H9 (cell line): ENCODE measurements around the gene SLC25A11. TPM values are rescaled to one million over a fixed set of nuclear protein-coding genes. Genes with fewer than 3 reads are reported as not detected.
A peak's percentile ranks its signal among the peaks of the same experiment; 100 is the strongest.

Source experiments
- DNase-seq: peaks from one replicate; pipeline ENCODE4 v3.0.0-alpha.2; 2017
- H2AFZ ChIP-seq: one replicate; pipeline ENCODE4 v1.6.1; 2013; ENCODE audit warnings: mild to moderate bottlenecking, low read length, control low read depth, moderate library complexity
- H2AK5ac ChIP-seq: 2 replicates; pipeline ENCODE4 v1.6.1; 2013; ENCODE audit warnings: low read length, control low read depth, mixed read lengths; ENCODE audit not compliant: insufficient read length
- H2BK120ac ChIP-seq: one replicate; pipeline ENCODE4 v1.6.1; 2013; ENCODE audit warnings: low read depth, mild to moderate bottlenecking, low read length, control low read depth, inconsistent platforms; ENCODE audit not compliant: poor library complexity, severe bottlenecking
- H2BK12ac ChIP-seq: 2 replicates; pipeline ENCODE4 v1.6.1; 2013; ENCODE audit warnings: low read length, control low read depth, mixed read lengths, low read depth; ENCODE audit not compliant: insufficient read length
- H2BK15ac ChIP-seq: 2 replicates; pipeline ENCODE4 v1.6.1; 2013; ENCODE audit warnings: low read depth, low read length, control low read depth
- H2BK20ac ChIP-seq: one replicate; pipeline ENCODE4 v1.6.1; 2013; ENCODE audit warnings: low read depth, mild to moderate bottlenecking, low read length, control low read depth, inconsistent platforms; ENCODE audit not compliant: poor library complexity, severe bottlenecking
- H2BK5ac ChIP-seq: 2 replicates; pipeline ENCODE4 v1.6.1; 2013; ENCODE audit warnings: low read length, control low read depth, mixed read lengths; ENCODE audit not compliant: insufficient read length
- H3K14ac ChIP-seq: 2 replicates; pipeline ENCODE4 v1.6.1; 2013; ENCODE audit warnings: low read length, control low read depth; ENCODE audit not compliant: insufficient read depth
- H3K18ac ChIP-seq: 2 replicates; pipeline ENCODE4 v1.6.1; 2013; ENCODE audit warnings: low read depth, mild to moderate bottlenecking, mixed read lengths, low read length, control low read depth; ENCODE audit not compliant: insufficient read length
- H3K23ac ChIP-seq: 2 replicates; pipeline ENCODE4 v1.6.1; 2013; ENCODE audit warnings: low read length, control low read depth, mixed read lengths, low read depth; ENCODE audit not compliant: insufficient read length
- H3K23me2 ChIP-seq: 2 replicates; pipeline ENCODE4 v1.6.1; 2013; ENCODE audit warnings: low read depth, mild to moderate bottlenecking, mixed read lengths, low read length, control low read depth; ENCODE audit not compliant: insufficient read length, poor library complexity, severe bottlenecking
- H3K27ac ChIP-seq: 2 replicates; pipeline ENCODE4 v1.5.1; 2013; ENCODE audit warnings: low read length, control low read depth, mixed read lengths, low read depth; ENCODE audit not compliant: insufficient read length
- H3K27me3 ChIP-seq: 2 replicates; pipeline ENCODE4 v1.6.1; 2013; ENCODE audit warnings: low read length, control low read depth, inconsistent platforms; ENCODE audit not compliant: insufficient read depth
- H3K4ac ChIP-seq: 2 replicates; pipeline ENCODE4 v1.6.1; 2013; ENCODE audit warnings: low read depth, mild to moderate bottlenecking, control low read depth, inconsistent platforms, low read length, moderate library complexity
- H3K4me1 ChIP-seq: 2 replicates; pipeline ENCODE4 v1.6.1; 2013; ENCODE audit warnings: low read length, control low read depth, inconsistent platforms; ENCODE audit not compliant: insufficient read depth
- H3K4me2 ChIP-seq: 2 replicates; pipeline ENCODE4 v1.6.1; 2013; ENCODE audit warnings: low read length, control low read depth, mixed read lengths; ENCODE audit not compliant: insufficient read length, insufficient read depth
- H3K56ac ChIP-seq: 2 replicates; pipeline ENCODE4 v1.6.1; 2013; ENCODE audit warnings: low read depth, mild to moderate bottlenecking, mixed read lengths, low read length, control low read depth; ENCODE audit not compliant: insufficient read length
- H3K79me1 ChIP-seq: 2 replicates; pipeline ENCODE4 v1.6.1; 2013; ENCODE audit warnings: low read depth, mild to moderate bottlenecking, moderate library complexity, low read length, control low read depth, inconsistent platforms; ENCODE audit not compliant: insufficient read depth, poor library complexity, severe bottlenecking
- H3K79me2 ChIP-seq: 2 replicates; pipeline ENCODE4 v1.6.1; 2013; ENCODE audit warnings: low read length, control low read depth, inconsistent platforms; ENCODE audit not compliant: insufficient read depth
- H3K9ac ChIP-seq: 2 replicates; pipeline ENCODE4 v1.6.1; 2013; ENCODE audit warnings: low read length, control low read depth, mixed read lengths; ENCODE audit not compliant: insufficient read length; ENCODE audit errors: extremely low read depth
- H3K9me3 ChIP-seq: one replicate; pipeline ENCODE4 v1.6.1; 2013; ENCODE audit warnings: low read depth, low read length, inconsistent platforms; ENCODE audit not compliant: control insufficient read depth
- H3T11ph ChIP-seq: one replicate; pipeline ENCODE4 v1.6.1; 2013; ENCODE audit warnings: mild to moderate bottlenecking, low read length, control low read depth, inconsistent platforms
- H4K20me1 ChIP-seq: one replicate; pipeline ENCODE4 v1.6.1; 2013; ENCODE audit not compliant: control insufficient read depth, insufficient read length, insufficient read depth
- H4K5ac ChIP-seq: 2 replicates; pipeline ENCODE4 v1.6.1; 2013; ENCODE audit warnings: low read depth, mild to moderate bottlenecking, mixed read lengths, low read length, control low read depth; ENCODE audit not compliant: insufficient read length
- H4K8ac ChIP-seq: replicated peaks from 2 replicates; pipeline ENCODE4 v1.6.1; 2013; ENCODE audit warnings: low read length, control low read depth, mixed read lengths, low read depth; ENCODE audit not compliant: insufficient read length
- H4K91ac ChIP-seq: 2 replicates; pipeline ENCODE4 v1.6.1; 2013; ENCODE audit warnings: low read depth, mild to moderate bottlenecking, moderate library complexity, mixed read lengths, low read length, control low read depth; ENCODE audit not compliant: insufficient read length
- H3K27ac Mint-ChIP-seq, 3 experiments: 2 replicates in 2 of 3; 3 replicates in 1 of 3; pipeline ENCODE4 v1.8.0; 2020 to 2021; ENCODE audit warnings: mixed read lengths in 3 of 3, mild to moderate bottlenecking in 1 of 3, moderate library complexity in 1 of 3
- H3K27me3 Mint-ChIP-seq: 2 replicates; pipeline ENCODE4 v1.8.0; 2021; ENCODE audit warnings: low read depth, mild to moderate bottlenecking, moderate library complexity, mixed read lengths
- H3K36me3 Mint-ChIP-seq, 3 experiments: 2 replicates in 2 of 3; 3 replicates in 1 of 3; pipeline ENCODE4 v1.8.0; 2020 to 2021; ENCODE audit warnings: low read depth in 3 of 3, mixed read lengths in 3 of 3; ENCODE audit not compliant: insufficient read depth in 1 of 3
- H3K4me1 Mint-ChIP-seq, 2 experiments: 2 replicates each; pipeline ENCODE4 v1.8.0; 2020; ENCODE audit warnings: mixed read lengths in 2 of 2
- H3K4me3 Mint-ChIP-seq, 2 experiments: 2 replicates in 1 of 2; 3 replicates in 1 of 2; pipeline ENCODE4 v1.8.0; 2020 to 2021; ENCODE audit warnings: mild to moderate bottlenecking in 2 of 2, mixed read lengths in 2 of 2, moderate library complexity in 1 of 2
- H3K9me3 Mint-ChIP-seq, 2 experiments: 2 replicates in 1 of 2; 3 replicates in 1 of 2; pipeline ENCODE4 v1.8.0; 2020; ENCODE audit warnings: mild to moderate bottlenecking in 2 of 2, mixed read lengths in 2 of 2, moderate library complexity in 1 of 2
- WGBS: extraction: QIAGEN DNeasy Blood & Tissue Kit; methylation state at CpG from one replicate; pipeline ENCODE4 v1.1.7; 2013; ENCODE audit warnings: missing lambda C conversion rate, low lambda C conversion rate, mixed read lengths; ENCODE audit not compliant: insufficient read length; ENCODE audit errors: extremely low coverage; 5-methylcytosine and 5-hydroxymethylcytosine counted together
- total RNA-seq: library from RNA; stranded (reverse); gene quantifications from 2 replicates; pipeline ENCODE4 v1.2.1, GENCODE V29; 2021
- TF ChIP-seq, protein P1 (sequence below): fragments of 200-600 bp; sonication (generic); conservative IDR thresholded peaks from 3 replicates; pipeline ENCODE4 v1.8.0; 2021; ENCODE audit warnings: antibody characterized with exemption, mild to moderate bottlenecking

SLC25A11 gene
- total RNA-seq, 1 experiment from 2014 or later = 74.9 TPM

DNA sequence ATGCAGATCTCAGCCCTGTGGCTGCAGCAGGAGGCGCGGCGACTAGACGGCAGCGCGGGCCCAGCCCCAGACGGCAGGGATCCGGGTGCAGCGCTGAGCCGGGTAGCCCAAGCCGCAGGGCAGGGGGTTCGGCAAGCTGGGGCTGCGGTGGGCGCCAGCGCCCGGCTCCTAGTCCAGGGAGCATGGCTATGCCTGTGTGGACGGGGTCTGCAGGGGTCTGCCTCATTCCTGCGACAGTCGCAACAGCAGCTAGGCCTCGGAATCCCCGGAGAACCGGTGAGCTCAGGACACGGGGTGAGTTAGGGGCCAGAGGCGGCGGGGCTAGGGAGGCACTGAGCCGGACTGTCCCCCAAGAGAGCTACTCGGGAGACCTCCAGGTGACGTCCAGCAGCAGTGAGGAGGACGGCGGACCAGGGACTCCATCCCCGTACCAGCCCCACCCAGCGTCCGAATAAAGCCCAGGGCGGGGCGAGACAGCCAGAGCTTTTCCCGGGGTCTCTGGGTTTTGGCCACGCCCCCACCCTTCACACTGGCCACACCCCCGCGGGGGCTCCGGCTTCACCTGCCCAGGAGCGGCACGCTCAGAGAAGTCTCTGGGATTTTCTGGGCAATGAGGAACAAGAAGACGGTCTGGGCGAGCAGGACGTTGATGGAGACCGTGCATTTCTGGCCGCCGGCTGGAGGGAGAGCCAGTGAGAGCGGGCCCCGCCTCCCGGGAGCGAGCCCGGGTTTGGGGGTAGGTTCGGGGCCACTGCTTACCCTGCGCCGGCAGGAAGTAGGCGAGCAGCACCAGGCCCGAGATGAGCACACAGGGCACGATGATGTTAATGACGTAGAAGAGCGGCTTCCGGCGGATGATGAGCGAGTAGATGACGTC, 39.4 kb downstream of the SLC25A11 start:
- peaks cover 10% of the 10 kb centered on the region for H3K27me3 Mint-ChIP-seq
- peaks cover 10 to 32% of the 10 kb centered on the region in 2 experiments for H3K4me1 Mint-ChIP-seq
- Histone ChIP-seq H2BK120ac (no peak overlapping the region), H3K9ac (no peak overlapping the region), H2BK12ac (no peak overlapping the region), H3K79me2 (no peaks in the 10 kb centered on the region), H4K91ac (no peak overlapping the region), H2AK5ac (no peak overlapping the region), H2AFZ (no peak overlapping the region), H3K18ac (no peak overlapping the region), H3K14ac (no peak overlapping the region), H3K27ac (no peak overlapping the region), H2BK5ac (no peak overlapping the region), H3K4me2 (peak overlapping the region; percentile 13), H4K20me1 (no peaks in the 10 kb centered on the region), H4K5ac (no peak overlapping the region), H3K27me3 (no peaks in the 10 kb centered on the region), H3K4ac (no peak overlapping the region), H3K4me1 (peaks cover 3% of the 10 kb centered on the region; the same call in 1 of the 2 replicates), H4K8ac (no peak overlapping the region), H3T11ph (no peak overlapping the region), H2BK15ac (no peak overlapping the region), H3K9me3 (no peaks in the 10 kb centered on the region), H3K23me2 (peaks cover 12% of the 10 kb centered on the region), H3K23ac (no peak overlapping the region), H2BK20ac (no peak overlapping the region), H3K56ac (no peak overlapping the region), H3K79me1 (no peaks in the 10 kb centered on the region)
- no peaks in the 10 kb centered on the region for H3K9me3 Mint-ChIP-seq
- peaks cover 4 to 15% (median 14%) of the 10 kb centered on the region in 3 experiments; a peak in 6 of 7 replicates for H3K36me3 Mint-ChIP-seq
- TF ChIP-seq, protein P1, sequence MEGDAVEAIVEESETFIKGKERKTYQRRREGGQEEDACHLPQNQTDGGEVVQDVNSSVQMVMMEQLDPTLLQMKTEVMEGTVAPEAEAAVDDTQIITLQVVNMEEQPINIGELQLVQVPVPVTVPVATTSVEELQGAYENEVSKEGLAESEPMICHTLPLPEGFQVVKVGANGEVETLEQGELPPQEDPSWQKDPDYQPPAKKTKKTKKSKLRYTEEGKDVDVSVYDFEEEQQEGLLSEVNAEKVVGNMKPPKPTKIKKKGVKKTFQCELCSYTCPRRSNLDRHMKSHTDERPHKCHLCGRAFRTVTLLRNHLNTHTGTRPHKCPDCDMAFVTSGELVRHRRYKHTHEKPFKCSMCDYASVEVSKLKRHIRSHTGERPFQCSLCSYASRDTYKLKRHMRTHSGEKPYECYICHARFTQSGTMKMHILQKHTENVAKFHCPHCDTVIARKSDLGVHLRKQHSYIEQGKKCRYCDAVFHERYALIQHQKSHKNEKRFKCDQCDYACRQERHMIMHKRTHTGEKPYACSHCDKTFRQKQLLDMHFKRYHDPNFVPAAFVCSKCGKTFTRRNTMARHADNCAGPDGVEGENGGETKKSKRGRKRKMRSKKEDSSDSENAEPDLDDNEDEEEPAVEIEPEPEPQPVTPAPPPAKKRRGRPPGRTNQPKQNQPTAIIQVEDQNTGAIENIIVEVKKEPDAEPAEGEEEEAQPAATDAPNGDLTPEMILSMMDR = no peak
- H3K27ac Mint-ChIP-seq = no peak overlapping the region
- no CpG with 5 or more reads among the region's 65 CpGs for WGBS
- H3K4me3 Mint-ChIP-seq = peak overlapping the region; percentile 68 to 88
- DNase-seq = peak; percentile 94
